ENCODE data around the gene FEZ2.

FEZ2 gene

DNA sequence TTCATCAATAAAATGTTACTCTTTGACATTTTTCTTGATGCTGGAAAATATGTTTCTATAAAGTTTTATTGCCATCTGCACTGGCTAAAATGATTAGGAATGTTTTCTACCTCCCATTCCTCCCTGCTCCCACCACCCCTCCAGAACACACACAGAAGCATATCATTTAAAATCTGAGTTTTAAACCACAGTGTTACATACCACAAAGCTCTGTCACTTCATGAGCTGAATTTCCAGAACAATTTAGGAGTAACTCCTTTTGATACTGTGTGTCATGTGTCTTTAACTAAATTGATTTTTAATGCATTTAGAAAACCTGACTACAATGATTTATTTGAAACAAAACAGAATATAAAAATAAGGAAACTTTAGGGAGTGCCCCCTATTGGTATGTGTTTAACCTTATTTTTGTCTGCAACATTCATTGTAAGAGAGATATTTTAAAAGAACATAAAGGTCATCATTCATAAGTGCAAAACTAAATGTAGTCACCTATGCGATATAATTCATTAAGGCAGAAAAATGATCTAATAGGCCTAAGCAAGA lies 52.0 kb downstream of the FEZ2 start:
- no peak for TF ChIP-seq TCF12 (IDR thresholded peaks at IDR 0.05; ENCODE audit: low read depth)
- TF ChIP-seq NFIC (IDR thresholded peaks at IDR 0.05): no peak
- TF ChIP-seq, protein P1, sequence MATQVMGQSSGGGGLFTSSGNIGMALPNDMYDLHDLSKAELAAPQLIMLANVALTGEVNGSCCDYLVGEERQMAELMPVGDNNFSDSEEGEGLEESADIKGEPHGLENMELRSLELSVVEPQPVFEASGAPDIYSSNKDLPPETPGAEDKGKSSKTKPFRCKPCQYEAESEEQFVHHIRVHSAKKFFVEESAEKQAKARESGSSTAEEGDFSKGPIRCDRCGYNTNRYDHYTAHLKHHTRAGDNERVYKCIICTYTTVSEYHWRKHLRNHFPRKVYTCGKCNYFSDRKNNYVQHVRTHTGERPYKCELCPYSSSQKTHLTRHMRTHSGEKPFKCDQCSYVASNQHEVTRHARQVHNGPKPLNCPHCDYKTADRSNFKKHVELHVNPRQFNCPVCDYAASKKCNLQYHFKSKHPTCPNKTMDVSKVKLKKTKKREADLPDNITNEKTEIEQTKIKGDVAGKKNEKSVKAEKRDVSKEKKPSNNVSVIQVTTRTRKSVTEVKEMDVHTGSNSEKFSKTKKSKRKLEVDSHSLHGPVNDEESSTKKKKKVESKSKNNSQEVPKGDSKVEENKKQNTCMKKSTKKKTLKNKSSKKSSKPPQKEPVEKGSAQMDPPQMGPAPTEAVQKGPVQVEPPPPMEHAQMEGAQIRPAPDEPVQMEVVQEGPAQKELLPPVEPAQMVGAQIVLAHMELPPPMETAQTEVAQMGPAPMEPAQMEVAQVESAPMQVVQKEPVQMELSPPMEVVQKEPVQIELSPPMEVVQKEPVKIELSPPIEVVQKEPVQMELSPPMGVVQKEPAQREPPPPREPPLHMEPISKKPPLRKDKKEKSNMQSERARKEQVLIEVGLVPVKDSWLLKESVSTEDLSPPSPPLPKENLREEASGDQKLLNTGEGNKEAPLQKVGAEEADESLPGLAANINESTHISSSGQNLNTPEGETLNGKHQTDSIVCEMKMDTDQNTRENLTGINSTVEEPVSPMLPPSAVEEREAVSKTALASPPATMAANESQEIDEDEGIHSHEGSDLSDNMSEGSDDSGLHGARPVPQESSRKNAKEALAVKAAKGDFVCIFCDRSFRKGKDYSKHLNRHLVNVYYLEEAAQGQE (IDR thresholded peaks at IDR 0.05; ENCODE audit: low read depth): no peak
- TF ChIP-seq CREB1 (IDR thresholded peaks at IDR 0.05; ENCODE audit: low read depth): no peak

DNA sequence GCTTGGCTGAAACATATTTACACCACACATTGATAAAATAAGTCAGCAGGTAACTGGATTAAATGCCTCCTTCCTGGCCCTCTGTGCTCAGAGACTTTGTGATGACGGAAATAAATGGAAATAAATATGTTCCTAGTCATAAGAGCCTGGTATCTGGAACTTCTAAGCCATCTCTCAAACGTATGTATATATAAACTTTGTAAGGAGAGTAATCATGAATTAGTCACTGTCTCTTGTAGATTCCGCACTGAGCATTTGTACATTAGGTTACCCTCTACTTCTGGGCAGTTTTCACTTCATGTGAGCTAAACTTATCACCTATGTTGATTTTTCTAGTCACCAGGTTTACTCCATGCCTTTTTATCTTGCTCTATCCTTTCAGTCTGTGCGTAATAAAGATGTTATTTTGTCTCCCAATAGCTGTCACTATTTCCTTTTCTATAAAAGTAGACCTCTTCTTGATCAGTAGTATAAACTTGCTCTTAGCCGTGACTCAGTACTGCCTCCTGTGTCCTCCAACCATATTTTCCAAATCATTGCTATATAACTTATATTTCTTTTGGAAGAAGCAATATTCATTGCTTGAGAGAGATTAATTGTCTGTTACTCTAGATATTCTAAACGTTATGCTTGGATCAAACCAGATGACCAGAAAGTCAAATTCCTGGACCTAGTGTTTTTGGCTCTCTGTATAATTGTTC lies 53.2 kb downstream of the FEZ2 start:
- TF ChIP-seq EP300 (IDR thresholded peaks at IDR 0.05; ENCODE audit: borderline replicate concordance): no peak
- TF ChIP-seq, protein P2, sequence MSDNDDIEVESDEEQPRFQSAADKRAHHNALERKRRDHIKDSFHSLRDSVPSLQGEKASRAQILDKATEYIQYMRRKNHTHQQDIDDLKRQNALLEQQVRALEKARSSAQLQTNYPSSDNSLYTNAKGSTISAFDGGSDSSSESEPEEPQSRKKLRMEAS (IDR thresholded peaks at IDR 0.05): no peak
- no peak for TF ChIP-seq TAF1 (IDR thresholded peaks at IDR 0.05; ENCODE audit: low read depth)
- TF ChIP-seq CEBPB (IDR thresholded peaks at IDR 0.05): no peak
- TF ChIP-seq RAD21 (IDR thresholded peaks at IDR 0.05; ENCODE audit: low read depth): no peak
- TF ChIP-seq YY1 (IDR thresholded peaks at IDR 0.05; ENCODE audit: low read depth): no peak
- no peak for TF ChIP-seq CREB1 (IDR thresholded peaks at IDR 0.05; ENCODE audit: low read depth)
- TF ChIP-seq TEAD4 (IDR thresholded peaks at IDR 0.05): no peak
- TF ChIP-seq TCF12 (IDR thresholded peaks at IDR 0.05; ENCODE audit: low read depth): no peak
- no peak for TF ChIP-seq EGR1 (IDR thresholded peaks at IDR 0.05)
- TF ChIP-seq FOXM1 (IDR thresholded peaks at IDR 0.05; ENCODE audit: borderline replicate concordance, low read depth): no peak
- TF ChIP-seq ZBTB7A (IDR thresholded peaks at IDR 0.05; ENCODE audit: low read depth): no peak
- no peak for TF ChIP-seq NFIC (IDR thresholded peaks at IDR 0.05)

DNA sequence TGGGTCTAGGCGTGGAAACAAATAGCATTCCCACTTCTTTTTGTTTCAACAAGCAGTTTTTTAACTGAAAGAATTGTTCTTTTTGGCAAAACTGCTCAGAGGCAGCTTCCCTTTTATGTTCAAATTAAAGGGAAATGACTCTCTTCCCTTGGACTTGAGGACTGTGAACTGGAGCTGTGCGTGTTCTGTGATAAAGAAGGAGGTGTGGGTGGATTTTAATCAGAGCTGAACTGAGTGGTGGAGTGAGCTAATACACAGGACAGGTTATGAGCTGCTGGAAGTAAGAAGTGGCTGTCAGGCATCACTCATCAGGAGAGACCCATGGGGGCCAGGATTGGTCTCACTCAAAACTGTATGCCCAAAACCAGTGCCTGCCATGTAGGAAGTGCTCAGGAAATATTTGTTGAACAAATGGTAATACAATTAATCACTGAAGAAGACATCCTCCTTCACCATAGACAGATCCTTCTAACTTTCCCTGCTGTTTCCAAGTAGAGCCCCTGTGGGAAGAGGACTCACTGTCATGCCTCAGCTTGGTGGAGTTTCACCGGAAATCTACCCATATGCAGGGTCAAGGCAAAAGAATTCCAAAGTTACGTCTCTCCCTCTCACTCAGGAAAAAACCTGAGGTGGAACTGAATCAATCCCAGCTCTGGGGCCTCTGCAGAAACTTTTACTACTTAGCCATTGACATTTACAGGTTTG lies 55.9 kb downstream of the FEZ2 start:
- TF ChIP-seq EGR1 (IDR thresholded peaks at IDR 0.05): no peak
- TF ChIP-seq CEBPB (IDR thresholded peaks at IDR 0.05): no peak
- no peak for TF ChIP-seq CREB1 (IDR thresholded peaks at IDR 0.05; ENCODE audit: low read depth)
- no peak for TF ChIP-seq FOXM1 (IDR thresholded peaks at IDR 0.05; ENCODE audit: borderline replicate concordance, low read depth)
- no peak for TF ChIP-seq TEAD4 (IDR thresholded peaks at IDR 0.05)
- TF ChIP-seq RAD21 (IDR thresholded peaks at IDR 0.05; ENCODE audit: low read depth): no peak
- TF ChIP-seq EP300 (IDR thresholded peaks at IDR 0.05; ENCODE audit: borderline replicate concordance): no peak
- no peak for TF ChIP-seq TCF12 (IDR thresholded peaks at IDR 0.05; ENCODE audit: low read depth)
- TF ChIP-seq, protein P1 (IDR thresholded peaks at IDR 0.05; ENCODE audit: low read depth): no peak
- TF ChIP-seq ZBTB7A (IDR thresholded peaks at IDR 0.05; ENCODE audit: low read depth): no peak
- TF ChIP-seq NFIC (IDR thresholded peaks at IDR 0.05): no peak
- TF ChIP-seq, protein P3, sequence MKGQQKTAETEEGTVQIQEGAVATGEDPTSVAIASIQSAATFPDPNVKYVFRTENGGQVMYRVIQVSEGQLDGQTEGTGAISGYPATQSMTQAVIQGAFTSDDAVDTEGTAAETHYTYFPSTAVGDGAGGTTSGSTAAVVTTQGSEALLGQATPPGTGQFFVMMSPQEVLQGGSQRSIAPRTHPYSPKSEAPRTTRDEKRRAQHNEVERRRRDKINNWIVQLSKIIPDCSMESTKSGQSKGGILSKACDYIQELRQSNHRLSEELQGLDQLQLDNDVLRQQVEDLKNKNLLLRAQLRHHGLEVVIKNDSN (IDR thresholded peaks at IDR 0.05): no peak
- no peak for TF ChIP-seq TAF1 (IDR thresholded peaks at IDR 0.05; ENCODE audit: low read depth)
- TF ChIP-seq YY1 (IDR thresholded peaks at IDR 0.05; ENCODE audit: low read depth): no peak
- TF ChIP-seq, protein P2 (IDR thresholded peaks at IDR 0.05): no peak

DNA sequence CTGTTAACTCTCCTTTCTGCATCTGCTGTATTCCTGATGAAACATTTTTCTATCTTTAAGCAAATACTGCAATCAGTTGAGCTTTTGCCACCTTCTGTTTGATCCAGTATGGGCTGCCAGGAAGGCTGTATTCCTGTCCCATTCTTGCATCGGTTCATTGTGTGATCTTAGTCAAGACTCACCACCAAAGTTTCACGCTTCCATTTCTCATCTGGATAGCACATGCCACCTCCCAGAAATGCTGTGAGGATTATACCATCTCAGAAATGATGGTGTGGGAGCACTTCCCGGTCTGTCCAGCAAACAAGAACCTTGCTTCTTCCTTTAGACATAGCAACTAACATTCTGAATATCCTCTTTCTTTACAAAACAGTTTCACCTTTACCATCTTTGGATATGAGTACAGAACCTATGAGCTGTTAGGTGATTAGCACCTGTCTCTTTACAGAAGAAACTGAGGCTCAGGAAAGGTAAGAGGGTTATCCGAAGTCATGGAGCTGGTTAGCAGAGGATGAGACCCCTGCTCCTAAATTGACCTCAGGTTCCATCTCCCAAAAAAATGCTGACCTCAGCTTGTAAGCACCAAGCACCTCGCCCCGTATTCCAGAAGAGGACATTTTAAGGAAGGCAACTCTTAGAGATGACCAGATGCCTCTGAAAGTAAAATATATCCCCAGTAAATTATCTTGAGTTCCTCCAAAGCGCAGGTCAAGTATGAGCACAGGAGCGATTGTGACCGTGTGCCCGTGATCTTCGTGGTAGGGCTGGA lies 56.8 kb downstream of the FEZ2 start:
- no peak for TF ChIP-seq FOXM1 (IDR thresholded peaks at IDR 0.05; ENCODE audit: borderline replicate concordance, low read depth)
- TF ChIP-seq YY1 (IDR thresholded peaks at IDR 0.05; ENCODE audit: low read depth): no peak
- no peak for TF ChIP-seq NFIC (IDR thresholded peaks at IDR 0.05)
- TF ChIP-seq, protein P2 (IDR thresholded peaks at IDR 0.05): no peak
- no peak for TF ChIP-seq EGR1 (IDR thresholded peaks at IDR 0.05)
- TF ChIP-seq ZBTB7A (IDR thresholded peaks at IDR 0.05; ENCODE audit: low read depth): no peak
- TF ChIP-seq TAF1 (IDR thresholded peaks at IDR 0.05; ENCODE audit: low read depth): no peak
- no peak for TF ChIP-seq CREB1 (IDR thresholded peaks at IDR 0.05; ENCODE audit: low read depth)
- no peak for TF ChIP-seq CEBPB (IDR thresholded peaks at IDR 0.05)
- TF ChIP-seq, protein P1 (IDR thresholded peaks at IDR 0.05; ENCODE audit: low read depth): no peak
- TF ChIP-seq TEAD4 (IDR thresholded peaks at IDR 0.05): no peak
- TF ChIP-seq, protein P3 (IDR thresholded peaks at IDR 0.05): no peak
- no peak for TF ChIP-seq TCF12 (IDR thresholded peaks at IDR 0.05; ENCODE audit: low read depth)
- TF ChIP-seq RAD21 (IDR thresholded peaks at IDR 0.05; ENCODE audit: low read depth): no peak
